ENCODE results near the gene HDAC5.
"Not testable (repeated sequence)": the region's sequence is repeated elsewhere in the genome, so short reads cannot be mapped to it uniquely, and the experiment has no call there.

HDAC5 gene

GRCh38 chr17:44039829-44040635, 83.4 kb downstream of the HDAC5 start:
- no peaks in the 10 kb centered on the region for H3K9me3 ChIP-seq (ENCODE audit: insufficient read depth, low read depth, low read length)
- TF ChIP-seq CTCF (conservative IDR thresholded peaks at IDR 0.05; ENCODE audit: low read length), result no peak
- TF ChIP-seq EZH2phosphoT487 (IDR thresholded peaks at IDR 0.05; ENCODE audit: borderline replicate concordance), result no peak
- H4K20me1 ChIP-seq (ENCODE audit: insufficient read depth, low read length, poor library complexity, severe bottlenecking), result peaks cover 30% of the 10 kb centered on the region
- no peaks in the 10 kb centered on the region for H3K9me2 ChIP-seq (replicated peaks; ENCODE audit: low read depth, low read length)
- no peak overlapping the region for H3K4me2 ChIP-seq (ENCODE audit: low read depth, low read length, poor library complexity, severe bottlenecking)
- no peak overlapping the region for H2AFZ ChIP-seq (ENCODE audit: low read length)
- peaks cover 45% of the 10 kb centered on the region for H3K79me2 ChIP-seq (ENCODE audit: insufficient read depth, low read length)
- H3F3A ChIP-seq (ENCODE audit: low read depth), result no peaks in the 10 kb centered on the region
- no peak overlapping the region for H3K4me3 ChIP-seq (ENCODE audit: low read length, poor library complexity, severe bottlenecking)
- H3K4me1 ChIP-seq (ENCODE audit: insufficient read depth, low read length, poor library complexity, severe bottlenecking), result no peaks in the 10 kb centered on the region
- H3K27me3 ChIP-seq (ENCODE audit: insufficient read depth, low read length, poor library complexity, severe bottlenecking), result no peaks in the 10 kb centered on the region
- no peak overlapping the region for H3K9ac ChIP-seq (ENCODE audit: low read depth, low read length, poor library complexity, severe bottlenecking)
- H3K36me3 ChIP-seq (ENCODE audit: insufficient read depth, low read length), result peaks cover 41% of the 10 kb centered on the region; the same call in 1 of the 2 replicates

DNA sequence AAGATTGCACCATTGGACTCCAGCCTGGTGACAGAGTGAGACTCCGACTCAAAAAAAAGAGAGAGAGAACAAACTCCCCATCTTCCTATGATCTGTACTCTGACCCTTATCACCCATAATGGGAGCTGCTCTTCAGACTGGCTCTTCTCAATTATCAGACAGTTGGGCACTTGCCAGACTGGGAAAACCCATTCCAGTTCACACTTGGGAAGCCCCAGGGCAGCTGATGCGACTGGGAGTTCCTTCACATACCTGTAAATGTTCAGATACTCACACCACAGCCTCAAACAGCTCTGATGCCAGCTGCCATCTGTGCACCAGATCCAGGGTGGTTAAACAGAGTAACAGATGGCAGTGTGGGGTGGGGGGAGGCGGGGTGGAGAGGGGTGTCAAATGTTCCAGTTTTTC, 84.8 kb downstream of the HDAC5 start:
- Histone ChIP-seq H3K4me3 (ENCODE audit: low read length, poor library complexity, severe bottlenecking) (no peak overlapping the region), H3K9me2 (replicated peaks; ENCODE audit: low read depth, low read length) (no peaks in the 10 kb centered on the region), H3K79me2 (ENCODE audit: insufficient read depth, low read length) (peaks cover 32% of the 10 kb centered on the region), H3K4me1 (ENCODE audit: insufficient read depth, low read length, poor library complexity, severe bottlenecking) (no peaks in the 10 kb centered on the region), H3K9me3 (ENCODE audit: insufficient read depth, low read depth, low read length) (no peaks in the 10 kb centered on the region), H3K9ac (ENCODE audit: low read depth, low read length, poor library complexity, severe bottlenecking) (no peak overlapping the region), H3K27me3 (ENCODE audit: insufficient read depth, low read length, poor library complexity, severe bottlenecking) (no peaks in the 10 kb centered on the region), H4K20me1 (ENCODE audit: insufficient read depth, low read length, poor library complexity, severe bottlenecking) (peaks cover 19% of the 10 kb centered on the region), H2AFZ (ENCODE audit: low read length) (no peak overlapping the region), H3F3A (ENCODE audit: low read depth) (no peaks in the 10 kb centered on the region), H3K4me2 (ENCODE audit: low read depth, low read length, poor library complexity, severe bottlenecking) (no peak overlapping the region), H3K36me3 (ENCODE audit: insufficient read depth, low read length) (peaks cover 50% of the 10 kb centered on the region; the same call in 1 of the 2 replicates)
- no peak for TF ChIP-seq CTCF (conservative IDR thresholded peaks at IDR 0.05; ENCODE audit: low read length)
- TF ChIP-seq EZH2phosphoT487 (IDR thresholded peaks at IDR 0.05; ENCODE audit: borderline replicate concordance), result no peak

DNA sequence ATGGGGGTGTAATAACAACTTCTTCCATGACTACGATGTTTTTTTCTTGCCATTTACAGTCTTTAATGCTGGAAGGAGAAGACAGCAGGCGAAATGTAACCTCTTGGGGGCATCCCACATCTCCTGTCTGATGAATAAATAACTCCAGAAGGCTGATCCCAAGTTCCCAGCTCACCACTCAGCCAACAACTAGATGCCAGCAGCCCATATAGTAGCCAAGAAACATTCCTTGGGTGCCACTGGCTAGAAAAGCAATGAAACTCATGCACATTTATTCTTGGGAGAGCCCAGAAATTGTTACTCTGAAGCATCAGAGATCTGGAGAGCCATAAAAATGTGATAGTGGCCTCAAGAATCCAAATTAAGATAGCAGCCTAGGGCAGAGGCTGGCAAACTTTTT, 86.0 kb downstream of the HDAC5 start:
- H3K9ac ChIP-seq (ENCODE audit: low read depth, low read length, poor library complexity, severe bottlenecking), result no peak overlapping the region
- H3K79me2 ChIP-seq (ENCODE audit: insufficient read depth, low read length), result peaks cover 24% of the 10 kb centered on the region
- no peaks in the 10 kb centered on the region for H3K4me1 ChIP-seq (ENCODE audit: insufficient read depth, low read length, poor library complexity, severe bottlenecking)
- H3K36me3 ChIP-seq (ENCODE audit: insufficient read depth, low read length), result peaks cover 56% of the 10 kb centered on the region; the same call in 1 of the 2 replicates
- peaks cover 19% of the 10 kb centered on the region for H4K20me1 ChIP-seq (ENCODE audit: insufficient read depth, low read length, poor library complexity, severe bottlenecking)
- H3K9me3 ChIP-seq (ENCODE audit: insufficient read depth, low read depth, low read length), result no peaks in the 10 kb centered on the region
- no peaks in the 10 kb centered on the region for H3K27me3 ChIP-seq (ENCODE audit: insufficient read depth, low read length, poor library complexity, severe bottlenecking)
- no peaks in the 10 kb centered on the region for H3F3A ChIP-seq (ENCODE audit: low read depth)
- no peak overlapping the region for H3K4me3 ChIP-seq (ENCODE audit: low read length, poor library complexity, severe bottlenecking)
- H3K9me2 ChIP-seq (replicated peaks; ENCODE audit: low read depth, low read length), result no peaks in the 10 kb centered on the region
- TF ChIP-seq EZH2phosphoT487 (IDR thresholded peaks at IDR 0.05; ENCODE audit: borderline replicate concordance) (no peak), CTCF (conservative IDR thresholded peaks at IDR 0.05; ENCODE audit: low read length) (no peak)
- H2AFZ ChIP-seq (ENCODE audit: low read length), result no peak overlapping the region
- H3K4me2 ChIP-seq (ENCODE audit: low read depth, low read length, poor library complexity, severe bottlenecking), result no peak overlapping the region

- not testable (repeated sequence) for H3K4me3 ChIP-seq (ENCODE audit: low read length, poor library complexity, severe bottlenecking); H3K79me2 ChIP-seq (ENCODE audit: insufficient read depth, low read length); H2AFZ ChIP-seq (ENCODE audit: low read length); H3K9me3 ChIP-seq (ENCODE audit: insufficient read depth, low read depth, low read length); H4K20me1 ChIP-seq (ENCODE audit: insufficient read depth, low read length, poor library complexity, severe bottlenecking); H3F3A ChIP-seq (ENCODE audit: low read depth); H3K4me1 ChIP-seq (ENCODE audit: insufficient read depth, low read length, poor library complexity, severe bottlenecking); H3K27me3 ChIP-seq (ENCODE audit: insufficient read depth, low read length, poor library complexity, severe bottlenecking); H3K9ac ChIP-seq (ENCODE audit: low read depth, low read length, poor library complexity, severe bottlenecking); H3K4me2 ChIP-seq (ENCODE audit: low read depth, low read length, poor library complexity, severe bottlenecking); H3K9me2 ChIP-seq (replicated peaks; ENCODE audit: low read depth, low read length)
- H3K36me3 ChIP-seq (ENCODE audit: insufficient read depth, low read length), result peaks cover 63% of the 10 kb centered on the region; the same call in 1 of the 2 replicates
Observed at GRCh38 chr17:44034688-44035087, 88.8 kb downstream of the HDAC5 start.

All from Loucy (cell line).